ENCODE results near the gene IGFBP2. TPM values are rescaled to one million over a fixed set of nuclear protein-coding genes. Genes with fewer than 3 reads are reported as not detected.

IGFBP2 gene
- total and polyA plus RNA-seq, 9 of the 15 experiments (the other 6 are each of a cell fraction or from before 2014, with no cell fraction given) = 0.93 TPM; not detected in 8

DNA sequence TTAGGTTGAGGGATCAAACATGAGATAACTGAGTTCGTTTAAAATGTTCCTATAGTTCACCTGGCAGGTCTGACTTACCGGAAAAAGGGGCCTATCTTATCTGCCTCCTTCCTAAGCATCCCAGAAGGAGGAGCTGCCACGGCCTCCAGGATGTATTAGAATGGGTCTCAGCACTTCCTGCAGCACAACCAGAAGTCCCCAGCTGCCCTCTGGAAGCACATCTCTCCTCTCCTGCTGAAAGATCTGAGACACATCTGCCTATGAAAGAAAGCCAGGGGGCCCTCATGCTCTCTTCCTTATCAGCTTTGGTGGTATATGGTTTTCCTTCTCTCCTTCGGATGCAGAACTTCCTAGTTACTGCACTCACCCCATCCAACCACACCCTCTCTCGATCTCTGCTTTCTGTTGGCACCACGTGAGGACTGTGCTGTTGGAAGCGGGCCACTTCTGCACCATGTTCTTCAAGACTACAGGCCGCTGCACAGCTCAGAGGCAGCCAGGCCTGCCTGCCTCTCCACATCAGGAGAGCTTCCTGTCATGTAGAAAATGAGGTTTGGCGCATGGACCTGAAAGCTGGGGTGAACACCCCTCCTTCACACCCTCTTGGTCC, 55.6 kb downstream of the IGFBP2 start:
- DNase-seq (ENCODE audit: extremely low read depth in 1 of 4, low spot score in 3 of 4) (no peak), FAIRE-seq (no peak), ATAC-seq (no peak)
- 37% methylated on average over 8 of the region's 9 CpGs for WGBS (ENCODE audit: insufficient coverage, low coverage, missing lambda C conversion rate)
- ChIA-PET POLR2A (no interaction called here), CTCF (ENCODE audit: low intra/inter-chr PET ratio) (no interaction called here)
- Histone ChIP-seq H2AFZ (ENCODE audit: low read depth, low read length) (no peak overlapping the region), H3K9ac (ENCODE audit: insufficient read depth in 1 of 2, low read depth in 2 of 2, low read length in 2 of 2) (no peak overlapping the region), H3K79me2 (ENCODE audit: control insufficient read depth, insufficient read depth, low read length) (no peaks in the 10 kb centered on the region), H3K9me3 (replicated peaks; ENCODE audit: control insufficient read depth, insufficient read depth, low read depth, low read length) (no peaks in the 10 kb centered on the region), H4K20me1 (replicated peaks; ENCODE audit: control insufficient read depth, insufficient read depth, low read length) (no peaks in the 10 kb centered on the region), H3K36me3 (ENCODE audit: control insufficient read depth, insufficient read depth, low read length) (no peaks in the 10 kb centered on the region), H3K27me3 (ENCODE audit: control insufficient read depth in 2 of 2, insufficient read depth in 2 of 2, low read length in 2 of 2) (no peaks in the 10 kb centered on the region; a peak in 1 of 5 replicates), H3K9me1 (ENCODE audit: control insufficient read depth, insufficient read depth, low read length) (no peaks in the 10 kb centered on the region), H3K4me1 (replicated peaks in 1 of 2; ENCODE audit: control insufficient read depth in 2 of 2, insufficient read depth in 2 of 2, low read length in 2 of 2) (peaks cover 8 to 10% of the 10 kb centered on the region in 2 experiments; a peak in 4 of 5 replicates), H3K4me3 (no peak overlapping the region), H3K4me2 (ENCODE audit: insufficient read depth, low read length) (no peak overlapping the region), H3K27ac (ENCODE audit: extremely low read depth, low read depth, low read length) (no peak overlapping the region)
- intact Hi-C loops (cut with micrococcal nuclease) (no loop called here), in situ Hi-C loops (cut with MboI) (loop anchor here (10.0 to 25.0 kb wide), 2 partner anchors 826 to 1023 kb away; no protein-coding TSS in a partner anchor)
- BruUV-seq (replicated peaks) = no TSS peak
- TF ChIP-seq HEY1 (CRISPR knock-in tag; IDR thresholded peaks at IDR 0.05; ENCODE audit: borderline replicate concordance) = no peak
- TF ChIP-seq KLF6 (CRISPR knock-in tag; IDR thresholded peaks at IDR 0.05; ENCODE audit: borderline replicate concordance) = no peak
- no peak for TF ChIP-seq TOE1 (IDR thresholded peaks at IDR 0.05; ENCODE audit: borderline replicate concordance)
- TF ChIP-seq TOE1 (CRISPR knock-in tag; IDR thresholded peaks at IDR 0.05; ENCODE audit: borderline replicate concordance, low read depth) = no peak
- no peak for TF ChIP-seq MTA3 (IDR thresholded peaks at IDR 0.05; ENCODE audit: borderline replicate concordance)
- TF ChIP-seq CHD4 (IDR thresholded peaks at IDR 0.05; ENCODE audit: insufficient read depth, insufficient replicate concordance, low read depth, low read length, poor library complexity, severe bottlenecking) = no peak
- no peak for TF ChIP-seq MEIS2 (IDR thresholded peaks at IDR 0.05; ENCODE audit: partially characterized antibody)
- no peak for TF ChIP-seq PHF8 (IDR thresholded peaks at IDR 0.05; ENCODE audit: borderline replicate concordance, low read length)
- TF ChIP-seq PBX2 (CRISPR knock-in tag; IDR thresholded peaks at IDR 0.05; ENCODE audit: low read depth) = no peak
- no peak for TF ChIP-seq PBX2 (tag; conservative IDR thresholded peaks at IDR 0.05; ENCODE audit: low read depth)
- no peak for TF ChIP-seq ZNF121 (CRISPR knock-in tag; conservative IDR thresholded peaks at IDR 0.05)
- TF ChIP-seq ZNF347 (CRISPR knock-in tag; IDR thresholded peaks at IDR 0.05; ENCODE audit: low read depth) = no peak
- TF ChIP-seq CREB3L1 (IDR thresholded peaks at IDR 0.05; ENCODE audit: borderline replicate concordance, low read depth) = no peak
- TF ChIP-seq GTF3C2 (IDR thresholded peaks at IDR 0.05; ENCODE audit: borderline replicate concordance, extremely low read depth, insufficient read length) = no peak
- no peak for TF ChIP-seq SOX6 (IDR thresholded peaks at IDR 0.05)
